Suppressor macrophage treated with lipopolysaccharide for 4 hours (primary cell): ENCODE data around the gene FLNB.
A peak's percentile ranks its signal among the peaks of the same experiment; 100 is the strongest.

ENCODE experiments used
- DNase-seq: peaks from one replicate; pipeline ENCODE4 v3.0.0-alpha.2; 2020

FLNB gene, protein sequence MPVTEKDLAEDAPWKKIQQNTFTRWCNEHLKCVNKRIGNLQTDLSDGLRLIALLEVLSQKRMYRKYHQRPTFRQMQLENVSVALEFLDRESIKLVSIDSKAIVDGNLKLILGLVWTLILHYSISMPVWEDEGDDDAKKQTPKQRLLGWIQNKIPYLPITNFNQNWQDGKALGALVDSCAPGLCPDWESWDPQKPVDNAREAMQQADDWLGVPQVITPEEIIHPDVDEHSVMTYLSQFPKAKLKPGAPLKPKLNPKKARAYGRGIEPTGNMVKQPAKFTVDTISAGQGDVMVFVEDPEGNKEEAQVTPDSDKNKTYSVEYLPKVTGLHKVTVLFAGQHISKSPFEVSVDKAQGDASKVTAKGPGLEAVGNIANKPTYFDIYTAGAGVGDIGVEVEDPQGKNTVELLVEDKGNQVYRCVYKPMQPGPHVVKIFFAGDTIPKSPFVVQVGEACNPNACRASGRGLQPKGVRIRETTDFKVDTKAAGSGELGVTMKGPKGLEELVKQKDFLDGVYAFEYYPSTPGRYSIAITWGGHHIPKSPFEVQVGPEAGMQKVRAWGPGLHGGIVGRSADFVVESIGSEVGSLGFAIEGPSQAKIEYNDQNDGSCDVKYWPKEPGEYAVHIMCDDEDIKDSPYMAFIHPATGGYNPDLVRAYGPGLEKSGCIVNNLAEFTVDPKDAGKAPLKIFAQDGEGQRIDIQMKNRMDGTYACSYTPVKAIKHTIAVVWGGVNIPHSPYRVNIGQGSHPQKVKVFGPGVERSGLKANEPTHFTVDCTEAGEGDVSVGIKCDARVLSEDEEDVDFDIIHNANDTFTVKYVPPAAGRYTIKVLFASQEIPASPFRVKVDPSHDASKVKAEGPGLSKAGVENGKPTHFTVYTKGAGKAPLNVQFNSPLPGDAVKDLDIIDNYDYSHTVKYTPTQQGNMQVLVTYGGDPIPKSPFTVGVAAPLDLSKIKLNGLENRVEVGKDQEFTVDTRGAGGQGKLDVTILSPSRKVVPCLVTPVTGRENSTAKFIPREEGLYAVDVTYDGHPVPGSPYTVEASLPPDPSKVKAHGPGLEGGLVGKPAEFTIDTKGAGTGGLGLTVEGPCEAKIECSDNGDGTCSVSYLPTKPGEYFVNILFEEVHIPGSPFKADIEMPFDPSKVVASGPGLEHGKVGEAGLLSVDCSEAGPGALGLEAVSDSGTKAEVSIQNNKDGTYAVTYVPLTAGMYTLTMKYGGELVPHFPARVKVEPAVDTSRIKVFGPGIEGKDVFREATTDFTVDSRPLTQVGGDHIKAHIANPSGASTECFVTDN (N-terminal part only)

DNA sequence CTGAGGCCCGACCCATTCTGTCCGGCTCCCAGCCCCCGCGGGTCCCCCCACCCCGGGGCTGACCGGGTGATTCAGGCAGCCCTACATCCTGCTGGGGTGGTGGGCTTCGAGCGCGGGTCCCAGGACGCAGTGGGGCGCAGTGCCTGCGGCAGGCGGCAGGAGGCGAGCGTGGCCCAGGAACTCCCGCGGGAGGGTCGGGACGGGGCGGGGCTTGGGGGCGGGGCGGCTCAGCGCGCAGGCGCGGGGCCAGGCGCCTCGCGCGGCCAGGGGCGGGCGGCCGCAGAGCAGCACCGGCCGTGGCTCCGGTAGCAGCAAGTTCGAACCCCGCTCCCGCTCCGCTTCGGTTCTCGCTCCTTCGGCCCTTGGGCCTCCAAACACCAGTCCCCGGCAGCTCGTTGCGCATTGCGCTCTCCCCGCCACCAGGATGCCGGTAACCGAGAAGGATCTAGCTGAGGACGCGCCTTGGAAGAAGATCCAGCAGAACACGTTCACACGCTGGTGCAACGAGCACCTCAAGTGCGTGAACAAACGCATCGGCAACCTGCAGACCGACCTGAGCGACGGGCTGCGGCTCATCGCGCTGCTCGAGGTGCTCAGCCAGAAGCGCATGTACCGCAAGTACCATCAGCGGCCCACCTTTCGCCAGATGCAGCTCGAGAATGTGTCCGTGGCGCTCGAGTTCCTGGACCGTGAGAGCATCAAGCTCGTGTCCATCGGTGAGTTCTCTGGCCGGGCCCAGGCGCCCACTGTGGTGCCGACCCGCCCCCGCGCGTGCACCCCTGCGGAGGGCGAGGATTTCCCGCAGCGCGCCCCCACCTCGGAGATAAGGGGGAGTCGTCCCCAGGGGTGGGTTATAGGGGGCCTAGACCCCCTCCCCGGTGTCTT lies at the start of gene FLNB:
TSS of gene FLNB (plus strand) at position 282 of the 885 bp plus-strand sequence. CDS start at position 425, 143 bp downstream.
- DNase-seq: peak; percentile 92

DNA sequence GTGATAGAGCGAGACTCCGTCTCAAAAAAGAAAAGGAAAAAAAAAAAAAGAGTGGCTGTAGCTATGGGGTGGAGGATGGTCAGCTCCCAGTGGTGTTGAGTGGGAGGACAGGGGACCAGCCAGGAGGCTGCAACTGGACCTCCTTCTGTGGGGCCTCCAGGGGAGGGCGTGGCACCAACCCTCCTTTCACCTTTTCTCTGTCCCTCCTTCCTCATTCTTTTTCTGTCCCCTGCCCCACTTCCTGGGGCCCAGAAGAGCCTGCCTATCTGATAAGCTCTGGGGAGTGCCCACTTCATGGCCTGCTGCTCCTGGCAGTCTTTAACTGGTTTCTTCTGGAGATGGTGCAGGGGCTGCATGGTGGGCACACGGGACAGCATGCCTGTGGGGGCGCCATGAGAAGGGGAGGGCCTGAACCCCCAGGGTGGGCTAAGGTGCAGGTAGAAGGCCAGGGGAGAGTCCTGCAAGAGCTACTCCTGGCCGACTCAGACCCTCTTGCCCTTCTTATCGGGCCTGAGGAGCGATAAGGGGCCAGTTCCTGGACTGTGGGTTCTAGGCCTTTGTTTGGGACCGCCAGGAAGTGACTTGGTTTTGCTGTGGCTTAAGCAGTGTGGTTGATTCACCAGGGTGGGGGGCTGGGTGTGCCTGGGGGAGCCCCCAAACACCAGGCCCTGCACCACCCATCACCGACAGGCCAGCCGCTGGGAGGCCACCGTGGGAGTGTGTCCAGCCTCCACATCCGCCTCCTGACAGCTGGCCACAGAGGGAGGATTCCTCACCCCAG lies 49.4 kb upstream of the FLNB start:
- peak; percentile 73 for DNase-seq

DNA sequence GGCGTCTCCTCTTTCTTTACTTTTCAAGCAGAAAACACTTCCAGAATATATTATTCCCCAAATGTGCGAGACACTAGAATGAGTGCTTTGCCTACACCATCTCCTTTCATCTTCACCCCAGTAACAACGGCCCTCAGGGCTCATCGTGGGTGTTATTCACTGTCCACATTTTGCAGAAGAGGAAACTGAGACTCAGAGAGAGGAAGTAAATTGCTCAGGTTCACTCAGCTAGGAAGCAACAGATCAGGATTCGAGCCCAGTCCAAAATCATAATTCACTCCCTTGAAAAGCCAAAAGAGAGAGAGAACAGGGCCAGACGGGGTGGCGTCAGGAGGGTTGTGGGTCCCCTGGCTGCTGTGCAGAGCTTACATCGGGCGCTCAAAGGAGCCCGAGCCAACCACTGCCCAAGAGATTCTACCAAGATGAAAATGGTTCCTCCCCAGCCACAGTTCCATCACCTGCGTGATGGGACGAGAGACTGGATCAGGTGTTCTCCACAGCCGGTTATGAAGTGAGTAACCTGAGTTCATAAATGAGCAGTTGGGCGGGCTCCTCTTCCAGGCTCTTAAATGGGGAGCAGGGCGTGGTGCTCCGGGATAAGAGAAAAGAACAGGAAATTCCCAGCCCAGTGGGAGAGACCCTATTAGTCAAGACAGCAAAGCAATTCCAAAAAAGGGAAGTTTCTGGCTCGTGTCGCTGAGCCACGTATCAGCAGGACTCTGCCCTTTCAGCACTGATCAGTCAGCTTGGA lies 48.6 kb upstream of the FLNB start:
- peak; percentile 97 for DNase-seq

DNA sequence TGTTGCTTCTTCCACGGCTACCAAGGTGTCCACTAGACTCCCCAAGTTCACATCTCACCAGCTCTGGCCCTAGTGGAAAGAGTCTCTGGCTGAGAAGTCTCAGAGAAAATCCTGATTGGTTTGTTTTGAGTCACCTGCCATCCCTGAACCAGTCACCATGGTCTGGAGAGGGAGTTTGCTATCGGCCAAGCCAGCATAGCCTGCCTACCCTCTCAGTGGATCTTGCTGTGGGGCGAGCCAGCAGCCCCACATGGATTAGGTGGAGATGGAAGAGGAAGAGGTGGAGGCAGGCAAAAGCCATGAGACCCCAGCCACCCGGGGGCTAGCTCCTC lies 48.1 kb upstream of the FLNB start:
- no peak for DNase-seq

DNA sequence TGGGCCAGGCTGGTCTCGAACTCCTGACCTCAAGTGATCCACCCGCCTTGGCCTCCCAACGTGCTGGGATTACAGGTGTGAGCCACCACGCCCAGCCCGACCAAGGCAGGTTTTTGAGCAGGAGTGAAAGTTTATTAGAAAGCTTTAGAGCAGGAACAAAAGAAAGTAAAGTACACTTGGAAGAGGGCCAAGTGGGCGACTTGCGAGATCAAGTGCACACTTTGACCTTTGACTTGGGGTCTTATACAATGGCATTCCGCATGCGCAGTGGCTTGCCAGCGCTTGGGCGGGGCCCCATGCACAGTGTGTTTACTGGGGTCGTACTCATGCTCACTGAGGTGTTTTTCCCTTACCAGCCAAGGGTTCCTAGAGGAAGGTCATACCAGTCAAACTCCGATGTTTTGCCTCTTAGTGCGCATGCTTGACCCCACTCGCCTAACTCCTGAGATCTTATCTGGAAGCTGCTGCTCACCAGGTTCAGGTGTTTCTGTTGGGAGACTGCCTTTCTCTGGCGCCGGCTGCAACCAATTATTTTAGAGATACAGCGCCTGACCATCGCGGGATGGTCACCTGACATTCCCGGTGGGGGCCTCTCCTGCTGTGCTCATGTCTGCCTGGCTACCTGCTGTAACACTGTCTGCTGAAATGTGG lies 46.9 kb upstream of the FLNB start:
- no peak for DNase-seq

DNA sequence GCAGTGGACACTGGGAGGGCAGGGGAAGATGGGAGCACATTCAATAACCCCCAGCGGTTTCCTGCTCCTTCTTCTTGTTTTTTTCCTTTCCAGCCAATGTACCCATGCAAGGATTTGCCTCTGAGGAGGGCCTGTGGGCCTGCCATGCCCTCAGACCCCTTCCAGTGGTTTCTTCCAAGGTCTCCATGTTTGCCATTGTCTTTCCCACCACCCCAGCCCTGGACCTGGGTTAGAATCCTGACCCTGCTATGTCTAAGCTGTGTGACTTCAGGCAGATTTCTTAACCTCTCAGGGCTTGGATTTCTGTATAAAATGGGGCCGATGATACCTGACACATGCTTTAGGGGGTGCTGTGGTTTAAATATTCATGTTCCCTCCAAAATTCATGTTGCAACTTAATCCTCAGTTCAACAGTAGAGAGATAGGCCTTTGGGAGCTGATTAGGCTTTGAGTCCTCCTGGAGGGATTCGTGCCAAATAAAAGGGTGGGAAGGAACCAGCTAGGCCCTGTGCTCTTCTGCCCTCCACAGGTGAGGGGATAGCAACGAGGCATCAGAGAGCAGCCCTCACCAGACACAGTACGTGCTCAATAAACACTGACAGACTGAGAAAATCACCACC lies 46.3 kb upstream of the FLNB start:
- DNase-seq: peak; percentile 57

DNA sequence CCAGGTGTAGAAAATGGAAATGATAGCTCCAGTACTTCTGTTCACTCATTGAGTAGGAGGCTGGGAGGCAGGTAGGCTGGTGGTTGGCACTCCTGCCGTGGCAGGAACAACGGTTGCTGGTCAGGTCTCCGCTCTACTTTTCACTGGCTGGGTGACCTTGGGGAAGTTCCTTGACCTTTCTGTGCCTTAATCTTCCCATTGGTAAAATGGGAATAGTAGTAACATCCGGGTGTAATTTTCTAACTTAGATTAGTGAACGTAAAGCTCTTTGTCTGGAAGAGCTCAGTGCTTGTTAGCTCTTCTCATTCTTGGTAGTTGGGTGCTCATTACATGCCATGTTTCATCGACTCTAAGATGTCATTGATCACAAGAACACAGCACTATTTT lies 45.8 kb upstream of the FLNB start:
- no peak for DNase-seq

DNA sequence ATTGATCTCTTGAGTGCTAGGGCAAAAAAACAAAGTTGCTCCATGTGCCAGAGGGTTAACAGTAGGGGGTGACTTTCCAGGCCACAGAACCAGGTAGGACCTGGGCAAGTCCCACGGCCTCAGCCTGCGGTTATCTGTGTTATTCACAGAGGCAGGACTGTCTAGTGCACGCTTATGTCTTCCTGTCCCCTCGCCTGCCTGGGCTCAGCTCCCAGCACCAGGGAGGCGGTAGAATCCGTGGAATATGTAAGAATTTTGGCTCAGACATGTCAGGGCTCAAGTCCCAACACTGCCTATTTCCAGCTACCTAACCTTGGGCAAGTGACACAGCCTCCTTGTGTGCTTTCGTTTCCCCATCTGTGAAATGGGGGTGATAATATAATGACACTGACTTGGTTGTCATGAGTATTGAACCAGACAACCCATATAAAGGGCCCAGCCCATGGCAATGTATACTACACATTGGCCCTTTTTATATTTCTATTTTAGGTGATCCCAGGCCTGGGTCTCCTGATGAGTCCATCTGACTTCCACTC lies 44.3 kb upstream of the FLNB start:
- DNase-seq: no peak

DNA sequence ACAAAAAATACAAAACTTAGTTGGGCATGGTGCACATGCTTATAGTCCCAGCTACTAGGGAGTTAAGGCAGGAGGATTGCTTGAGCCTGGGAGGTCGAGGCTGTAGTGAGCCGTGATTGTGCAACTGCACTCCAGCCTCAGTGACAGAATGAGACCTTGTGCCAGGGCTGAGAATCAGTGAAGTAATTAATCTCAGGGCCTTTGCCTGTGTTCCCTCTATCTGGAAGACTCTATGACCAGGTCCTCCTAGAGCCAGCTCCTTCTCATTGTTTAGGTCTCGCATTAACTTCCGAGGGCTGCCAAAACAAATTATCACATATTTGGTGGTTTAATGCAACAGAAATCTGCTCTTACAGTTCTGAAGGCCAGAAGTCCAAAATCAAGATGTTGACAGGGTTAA lies 41.4 kb upstream of the FLNB start:
- DNase-seq: no peak

DNA sequence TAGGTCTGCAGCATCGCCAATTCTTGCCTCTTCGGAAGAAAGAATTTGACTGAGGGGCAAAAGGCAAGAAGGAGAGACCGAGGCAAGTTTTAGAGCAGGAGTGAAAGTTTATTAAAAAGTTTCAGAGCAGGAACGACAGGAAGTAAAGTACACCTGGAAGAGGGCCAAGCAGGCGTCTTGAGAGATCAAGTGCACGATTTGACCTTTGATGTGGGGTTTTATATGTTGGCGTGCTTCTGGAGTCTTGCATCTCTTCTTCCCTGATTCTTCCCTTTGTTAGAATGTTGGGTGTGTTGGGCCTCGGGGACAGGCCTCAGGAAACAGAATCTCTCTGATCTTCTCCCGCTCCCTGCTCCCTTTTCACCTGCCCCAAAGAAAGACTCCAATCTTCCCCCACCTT lies 40.6 kb upstream of the FLNB start:
- no peak for DNase-seq

DNA sequence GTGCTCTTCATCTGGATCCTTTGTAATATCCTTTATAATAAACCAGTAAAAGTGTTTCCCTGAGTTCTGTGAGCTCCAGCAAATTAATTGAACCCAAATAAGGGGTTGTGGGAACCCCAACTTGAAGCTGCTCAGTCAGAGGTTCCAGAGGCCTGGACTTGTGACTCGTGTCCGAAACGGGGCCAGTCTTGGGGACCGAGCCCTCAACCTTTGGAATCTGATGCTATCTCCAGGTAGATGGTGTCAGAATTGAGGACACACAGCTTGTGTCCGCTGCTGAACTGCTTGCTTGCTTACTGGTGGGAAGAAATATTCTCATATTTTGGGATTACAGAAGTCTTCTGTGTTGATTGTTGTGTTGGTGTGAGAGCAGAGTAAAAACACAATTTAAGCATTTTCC lies 39.7 kb upstream of the FLNB start:
- DNase-seq: no peak

DNA sequence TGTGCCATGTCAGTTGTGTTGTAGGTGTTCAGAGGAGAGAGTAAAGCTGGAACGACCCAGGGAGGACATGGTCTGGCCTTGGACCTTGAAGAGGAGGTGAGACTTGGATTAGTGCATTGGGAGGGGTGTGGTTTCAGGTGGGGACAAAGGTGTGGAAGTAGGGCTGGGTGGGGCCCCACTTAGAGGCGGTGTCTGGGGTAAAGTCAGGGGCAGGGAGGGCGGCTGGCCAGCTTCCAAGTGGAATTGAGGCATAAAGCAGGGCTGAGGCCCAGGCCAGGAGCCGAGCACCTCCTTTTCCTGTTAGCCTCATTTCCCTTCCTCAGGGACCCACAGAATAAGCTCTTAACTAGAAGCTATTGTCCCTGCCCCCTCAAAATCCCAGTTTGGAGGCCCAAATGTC lies 36.2 kb upstream of the FLNB start:
- DNase-seq: no peak

DNA sequence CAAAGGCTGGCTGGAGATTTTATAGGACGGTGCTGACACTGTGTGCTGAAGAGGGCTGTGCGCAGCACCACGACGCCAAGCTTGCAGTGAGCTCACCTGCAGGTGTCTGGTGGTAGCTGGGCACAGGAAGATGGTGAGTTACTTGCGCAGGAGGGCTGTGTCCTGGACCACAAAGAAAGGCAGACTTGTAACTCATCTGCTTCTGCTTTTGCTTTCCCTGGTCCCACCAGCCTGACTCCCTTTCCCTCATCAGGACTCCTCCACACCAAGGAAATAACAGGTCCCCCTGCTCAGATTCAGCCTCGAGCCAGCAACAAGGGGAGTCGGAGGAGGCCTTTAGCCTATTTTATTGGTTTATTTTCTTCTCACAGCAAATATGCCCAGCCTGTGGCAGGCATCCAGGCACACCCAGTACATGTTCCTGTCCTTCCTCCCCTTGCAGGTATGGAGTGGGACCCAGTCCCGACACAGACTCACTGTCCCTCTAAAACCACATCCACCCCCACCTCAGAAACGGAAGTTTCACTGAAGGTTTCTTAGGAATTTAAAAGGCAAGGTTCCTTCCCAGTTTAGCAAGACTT lies 35.6 kb upstream of the FLNB start:
- no peak for DNase-seq

DNA sequence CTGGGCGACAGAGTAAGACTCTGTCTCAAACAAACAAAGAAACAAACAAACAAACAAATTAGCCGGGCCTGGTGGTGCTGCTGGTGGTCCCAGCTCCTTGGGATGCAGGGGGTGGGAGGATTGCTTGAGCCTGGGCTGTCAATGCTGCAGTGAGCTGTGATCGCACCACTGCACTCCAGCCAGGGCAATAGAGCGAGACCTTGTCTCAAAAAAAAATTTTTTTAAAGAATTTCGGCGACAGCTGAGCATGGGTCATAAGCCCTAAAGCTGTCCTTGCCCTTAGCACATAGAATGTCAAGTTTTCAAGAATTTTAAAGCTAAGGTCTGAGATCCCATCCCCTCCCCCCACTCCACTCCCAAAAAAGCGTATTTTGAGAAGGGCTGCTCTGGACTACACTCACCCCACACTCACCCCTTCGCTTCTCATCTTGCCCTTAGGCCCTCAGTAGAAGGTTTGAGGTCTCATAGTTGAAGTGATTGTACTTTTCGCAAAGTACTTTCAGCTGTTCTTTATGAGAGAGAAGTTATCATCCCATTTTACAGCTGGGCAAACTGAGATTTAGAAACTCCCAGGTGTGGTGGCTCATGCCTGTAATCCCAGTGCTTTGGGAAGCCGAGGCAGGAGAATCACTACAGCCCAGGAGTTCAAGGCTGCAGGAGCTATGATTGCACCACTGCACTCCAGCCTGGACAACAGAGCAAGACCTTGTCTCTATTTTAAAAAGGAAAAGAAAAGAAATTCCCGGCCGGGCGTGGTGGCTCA lies 34.3 kb upstream of the FLNB start:
- no peak for DNase-seq

DNA sequence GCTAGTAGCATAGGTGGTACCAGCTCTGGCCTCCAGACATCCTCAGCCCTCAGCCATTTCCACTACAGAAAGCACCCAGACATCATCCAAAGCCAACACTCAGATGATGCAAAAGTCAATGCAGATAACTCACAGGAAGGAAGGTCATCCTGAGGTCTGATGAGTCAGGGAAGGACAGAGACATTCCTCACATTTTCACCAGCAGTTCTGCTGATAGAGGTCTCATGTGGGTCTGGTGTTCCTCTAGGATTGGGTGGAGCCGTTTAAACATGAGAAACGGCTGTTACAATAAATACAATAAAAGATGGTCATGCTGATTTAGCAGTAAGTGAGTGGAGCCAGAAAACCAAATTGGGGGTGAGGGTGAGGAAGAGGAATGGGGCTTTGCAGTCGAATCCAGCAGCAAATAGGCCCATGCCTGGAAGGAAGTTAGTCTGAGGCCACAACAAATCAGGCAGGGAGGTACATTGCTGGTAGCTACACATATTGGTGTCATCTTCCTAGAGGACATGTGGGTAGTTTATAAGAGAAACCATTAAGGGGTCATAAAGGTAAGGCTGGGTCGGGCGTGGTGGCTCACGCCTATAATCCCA lies 33.3 kb upstream of the FLNB start:
- peak; percentile 77 for DNase-seq

DNA sequence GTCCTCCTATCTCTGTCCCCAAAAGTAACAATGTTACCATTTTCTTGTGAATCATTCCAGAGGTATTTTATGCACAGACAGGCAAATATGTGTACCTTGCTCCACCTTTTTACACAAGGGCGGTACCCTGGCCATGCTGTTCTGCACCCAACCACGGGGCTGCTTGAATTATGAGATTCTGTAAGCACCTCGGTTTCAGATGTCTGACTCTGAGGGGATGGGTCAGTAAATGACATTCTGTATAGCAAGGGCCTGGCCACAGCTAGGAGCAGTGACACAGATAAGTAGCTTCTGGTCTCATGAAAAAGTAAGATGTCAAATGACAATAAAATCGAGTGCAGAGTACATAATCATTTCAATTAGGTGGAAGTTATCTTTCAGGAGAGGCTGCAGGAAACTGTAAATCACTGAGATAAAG lies 30.4 kb upstream of the FLNB start:
- DNase-seq: no peak

DNA sequence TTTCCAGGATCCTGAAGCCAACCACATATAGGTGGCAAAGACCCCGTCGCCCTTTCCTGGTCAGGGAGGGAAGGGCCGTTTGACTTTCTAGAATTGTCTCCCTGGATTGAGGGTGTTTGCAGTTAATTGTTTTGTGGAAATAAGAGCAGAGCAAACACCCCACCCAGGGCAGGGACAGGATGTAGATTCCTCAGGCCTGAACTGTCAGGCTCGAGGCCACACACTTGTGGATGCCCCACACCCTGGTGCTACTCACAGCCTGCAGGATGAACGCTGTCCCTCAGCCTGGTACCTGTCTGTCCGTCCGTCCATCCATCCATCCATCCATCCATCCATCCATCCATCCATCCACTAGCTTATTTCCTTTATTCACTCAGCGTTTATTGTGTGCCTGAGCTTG lies 29.9 kb upstream of the FLNB start:
- no peak for DNase-seq

DNA sequence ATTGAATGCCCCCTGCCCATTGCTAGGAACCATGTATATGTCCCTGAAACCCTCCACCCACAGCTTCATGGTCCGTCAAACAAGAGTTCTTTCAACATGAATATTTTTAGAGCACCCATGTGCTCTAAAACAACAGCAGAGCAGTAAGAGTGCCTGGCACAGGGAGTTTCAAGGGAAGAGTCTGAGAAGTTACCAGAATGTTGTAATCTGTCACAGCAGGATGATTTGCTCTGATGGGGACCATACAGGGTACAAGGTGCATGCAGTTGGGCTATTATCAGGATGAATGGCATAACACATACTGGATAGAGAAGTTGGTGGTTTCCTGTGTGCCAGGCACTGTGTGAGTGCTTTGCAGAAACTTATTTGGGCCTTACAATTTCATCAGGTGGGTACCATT lies 27.8 kb upstream of the FLNB start:
- DNase-seq: peak; percentile 23
